Esophagus mucosa (tissue), 1 donor: ENCODE measurements around the gene UBE3D. TPM values are rescaled to one million over a fixed set of nuclear protein-coding genes. Genes with fewer than 3 reads are reported as not detected.
"Not testable (repeated sequence)": the region's sequence is repeated elsewhere in the genome, so short reads cannot be mapped to it uniquely, and the experiment has no call there.

Experiments
- ATAC-seq: fragments of 200-7000 bp; cut with Tn5 transposase; one replicate; pipeline ENCODE4 v1.9.1; 2020
- total RNA-seq: library from RNA; stranded (reverse); gene quantifications from one replicate; pipeline ENCODE4 v1.2.4, GENCODE V29; 2023
- donor health status: DM: yes; HTN: yes; CAD: no.

The UBE3D gene
- total RNA-seq, 1 donor from 2014 or later: 3.3 TPM

- no peak for ATAC-seq
Measured at GRCh38 chr6:82867946-82868345, 197.7 kb downstream of the UBE3D start.

- no peak for ATAC-seq
Measured at GRCh38 chr6:82866446-82866845, 199.2 kb downstream of the UBE3D start.

- no peak for ATAC-seq
Measured at GRCh38 chr6:82865461-82865860, 200.2 kb downstream of the UBE3D start.

GRCh38 chr6:82863781-82864180 is 201.9 kb downstream of the UBE3D start:
- no peak for ATAC-seq

- no peak for ATAC-seq
Measured at GRCh38 chr6:82862543-82862942, 203.1 kb downstream of the UBE3D start.

- ATAC-seq: no peak
Measured at GRCh38 chr6:82861121-82861520, 204.5 kb downstream of the UBE3D start.

GRCh38 chr6:82856077-82856476 is 209.6 kb downstream of the UBE3D start:
- ATAC-seq: not testable (repeated sequence)

- ATAC-seq: not testable (repeated sequence)
Measured at GRCh38 chr6:82852904-82853303, 212.7 kb downstream of the UBE3D start.

- no peak for ATAC-seq
Measured at GRCh38 chr6:82843291-82843885, 222.3 kb downstream of the UBE3D start.

GRCh38 chr6:82842721-82843120 is 222.9 kb downstream of the UBE3D start:
- no peak for ATAC-seq

Other genes with a start within 250 kb of the UBE3D start
- gene DOP1A, start 1.8 kb upstream of the UBE3D start, total RNA-seq: 16.3 TPM
- 17.4 TPM for gene PGM3, start 127.4 kb upstream of the UBE3D start, total RNA-seq
- gene RWDD2A, start 127.5 kb upstream of the UBE3D start, total RNA-seq: 0.84 TPM